Eye (tissue), 1 donor: ENCODE measurements around the gene PANK4.

Source experiments
- DNase-seq: peaks from one replicate; pipeline ENCODE4 v3.0.0-alpha.2; 2015

The PANK4 gene

GRCh38 chr1:2544093-2544874, 17.9 kb upstream of the PANK4 start:
- peak; percentile 73 for DNase-seq

- peak; percentile 85 for DNase-seq
Measured at GRCh38 chr1:2543543-2544092, 17.2 kb upstream of the PANK4 start.

GRCh38 chr1:2542246-2542915, 16.0 kb upstream of the PANK4 start:
- DNase-seq = peak; percentile 24

- no peak for DNase-seq
Measured at GRCh38 chr1:2541619-2542245, 15.3 kb upstream of the PANK4 start.

GRCh38 chr1:2540816-2541492, 14.6 kb upstream of the PANK4 start:
- DNase-seq = peak; percentile 89

- DNase-seq = no peak
Measured at GRCh38 chr1:2539312-2539907, 13.0 kb upstream of the PANK4 start.

GRCh38 chr1:2538872-2539271, 12.5 kb upstream of the PANK4 start:
- no peak for DNase-seq

GRCh38 chr1:2538376-2538775, 12.0 kb upstream of the PANK4 start:
- no peak for DNase-seq

- no peak for DNase-seq
Measured at GRCh38 chr1:2537784-2538115, 11.4 kb upstream of the PANK4 start.

- no peak for DNase-seq
Measured at GRCh38 chr1:2535981-2536380, 9.6 kb upstream of the PANK4 start.

- peak; percentile 74 for DNase-seq
Measured at GRCh38 chr1:2535455-2535854, 9.1 kb upstream of the PANK4 start.

- DNase-seq = peak; percentile 55
Measured at GRCh38 chr1:2534687-2535441, 8.5 kb upstream of the PANK4 start.

- no peak for DNase-seq
Measured at GRCh38 chr1:2534315-2534686, 7.9 kb upstream of the PANK4 start.

GRCh38 chr1:2533365-2533764, 7.0 kb upstream of the PANK4 start:
- peak; percentile 60 for DNase-seq

- DNase-seq = peak; percentile 87
Measured at GRCh38 chr1:2532485-2533160, 6.2 kb upstream of the PANK4 start.

- DNase-seq = no peak
Measured at GRCh38 chr1:2530513-2531361, 4.3 kb upstream of the PANK4 start.

- peak; percentile 96 for DNase-seq
Measured at GRCh38 chr1:2529784-2530512, 3.6 kb upstream of the PANK4 start, which contains the start of gene HES5. TSS of gene HES5 (minus strand) at chr1:2530263. CDS start at chr1:2530164, 99 bp downstream.

GRCh38 chr1:2528966-2529783, 2.8 kb upstream of the PANK4 start:
- DNase-seq = peak; percentile 58

- DNase-seq = peak; percentile 25
Measured at GRCh38 chr1:2528611-2528965, 2.2 kb upstream of the PANK4 start.
